ENCODE results near the gene REN. TPM values are rescaled to one million over a fixed set of nuclear protein-coding genes. Genes with fewer than 3 reads are reported as not detected.
A peak's percentile ranks its signal among the peaks of the same experiment; 100 is the strongest.

The REN gene
- total RNA-seq, 1 experiment from 2014 or later: not detected

GRCh38 chr1:204128464-204128963 lies 37.6 kb downstream of the REN start:
- Histone ChIP-seq H3K27me3 (ENCODE audit: insufficient read depth, low read length) (no peaks in the 10 kb centered on the region), H3K27ac (ENCODE audit: insufficient read length, low read depth, low read length) (no peak overlapping the region), H3T11ph (ENCODE audit: low read length) (no peak overlapping the region), H3K4me2 (ENCODE audit: insufficient read depth, insufficient read length, low read length) (no peak overlapping the region), H4K91ac (ENCODE audit: insufficient read length, low read depth, low read length) (no peak overlapping the region), H2BK120ac (ENCODE audit: low read depth, low read length, poor library complexity, severe bottlenecking) (no peak overlapping the region), H3K79me2 (ENCODE audit: insufficient read depth, low read length) (no peaks in the 10 kb centered on the region), H4K20me1 (ENCODE audit: control insufficient read depth, insufficient read depth, insufficient read length) (no peaks in the 10 kb centered on the region), H2BK5ac (ENCODE audit: insufficient read length, low read length) (no peak overlapping the region), H3K23ac (ENCODE audit: insufficient read length, low read depth, low read length) (no peak overlapping the region), H3K9ac (ENCODE audit: extremely low read depth, insufficient read length, low read length) (no peak overlapping the region), H2BK20ac (ENCODE audit: low read depth, low read length, poor library complexity, severe bottlenecking) (no peak overlapping the region), H4K8ac (replicated peaks; ENCODE audit: insufficient read length, low read depth, low read length) (no peak overlapping the region), H3K56ac (ENCODE audit: insufficient read length, low read depth, low read length) (no peak overlapping the region), H2AFZ (ENCODE audit: low read length) (no peak overlapping the region), H2BK15ac (ENCODE audit: low read depth, low read length) (no peak overlapping the region), H3K79me1 (ENCODE audit: insufficient read depth, low read depth, low read length, poor library complexity, severe bottlenecking) (no peaks in the 10 kb centered on the region), H3K4me1 (ENCODE audit: insufficient read depth, low read length) (no peaks in the 10 kb centered on the region; the same call in 1 of the 2 replicates), H3K23me2 (ENCODE audit: insufficient read length, low read depth, low read length, poor library complexity, severe bottlenecking) (peaks cover 4% of the 10 kb centered on the region), H3K4ac (ENCODE audit: low read depth, low read length) (no peak overlapping the region), H3K9me3 (ENCODE audit: control insufficient read depth, low read depth, low read length) (no peaks in the 10 kb centered on the region), H4K5ac (ENCODE audit: insufficient read length, low read depth, low read length) (no peak overlapping the region), H3K14ac (ENCODE audit: insufficient read depth, low read length) (no peak overlapping the region), H2AK5ac (ENCODE audit: insufficient read length, low read length) (no peak overlapping the region), H2BK12ac (ENCODE audit: insufficient read length, low read depth, low read length) (no peak overlapping the region), H3K18ac (ENCODE audit: insufficient read length, low read depth, low read length) (no peak overlapping the region)
- Mint-ChIP-seq H3K27me3 (ENCODE audit: low read depth) (no peaks in the 10 kb centered on the region; the same call in 1 of the 2 replicates), H3K27ac (peak overlapping the region in 2 of 3 experiments; percentile 75 to 84; a peak in 4 of 7 replicates), H3K9me3 (no peaks in the 10 kb centered on the region; a peak in 1 of 5 replicates), H3K4me3 (peak overlapping the region in 1 of 2 experiments; percentile 55; a peak in 2 of 5 replicates), H3K36me3 (ENCODE audit: insufficient read depth in 1 of 3, low read depth in 3 of 3) (peaks cover 21 to 63% (median 34%) of the 10 kb centered on the region in 3 experiments; a peak in 6 of 7 replicates), H3K4me1 (peaks cover 37 to 40% of the 10 kb centered on the region in 2 experiments)
- WGBS (ENCODE audit: extremely low coverage, insufficient read length, low lambda C conversion rate): no CpG with 5 or more reads among the region's 4 CpGs
- DNase-seq: no peak
- TF ChIP-seq CTCF (conservative IDR thresholded peaks at IDR 0.05): no peak

Measured in H9 (cell line).